Activated CD8-positive, alpha-beta memory T cell treated with anti-CD3 and anti-CD28 coated beads, Interleukin-2, amount 10 ng/mL, durations not matched to agents 7 days and 5 days (primary cell): ENCODE measurements around the gene CX3CL1. TPM values are rescaled to one million over a fixed set of nuclear protein-coding genes. Genes with fewer than 3 reads are reported as not detected.
"Not testable (repeated sequence)": the region's sequence is repeated elsewhere in the genome, so short reads cannot be mapped to it uniquely, and the experiment has no call there.

Experiments used
- ATAC-seq: fragments of 150-1000 bp; cut with Tn5 transposase; one replicate; pipeline ENCODE4 v1.10.0; 2021; ENCODE audit warnings: moderate library complexity
- CTCF ChIA-PET: fragments of 350-600 bp; sonication (Branson Sonifier 250); formaldehyde crosslinking; loops from one replicate; lab custom pipeline; 2021; ENCODE audit warnings: antibody characterized with exemption; lab: Charles Lee
- DNase-seq: peaks from one replicate; pipeline ENCODE4 v3.0.0-alpha.2; 2020
- H3K27ac Mint-ChIP-seq: one replicate; pipeline ENCODE4 v1.8.0; 2021; ENCODE audit warnings: mild to moderate bottlenecking, mixed read lengths
- H3K27me3 Mint-ChIP-seq: one replicate; pipeline ENCODE4 v1.8.0; 2021; ENCODE audit warnings: mixed read lengths
- H3K36me3 Mint-ChIP-seq: one replicate; pipeline ENCODE4 v1.8.0; 2021; ENCODE audit warnings: mild to moderate bottlenecking, mixed read lengths
- H3K4me1 Mint-ChIP-seq: one replicate; pipeline ENCODE4 v1.8.0; 2021; ENCODE audit warnings: mixed read lengths
- H3K4me3 Mint-ChIP-seq: one replicate; pipeline ENCODE4 v1.8.0; 2021; ENCODE audit warnings: mild to moderate bottlenecking, moderate library complexity, mixed read lengths
- H3K9me3 Mint-ChIP-seq: one replicate; pipeline ENCODE4 v1.8.0; 2022; ENCODE audit warnings: low read depth, mixed read lengths
- total RNA-seq, 2 experiments: library from RNA; stranded (reverse); gene quantifications; one replicate each; pipeline ENCODE4 v1.2.3, GENCODE V29; 2021

The CX3CL1 gene
- not detected for total RNA-seq

DNA sequence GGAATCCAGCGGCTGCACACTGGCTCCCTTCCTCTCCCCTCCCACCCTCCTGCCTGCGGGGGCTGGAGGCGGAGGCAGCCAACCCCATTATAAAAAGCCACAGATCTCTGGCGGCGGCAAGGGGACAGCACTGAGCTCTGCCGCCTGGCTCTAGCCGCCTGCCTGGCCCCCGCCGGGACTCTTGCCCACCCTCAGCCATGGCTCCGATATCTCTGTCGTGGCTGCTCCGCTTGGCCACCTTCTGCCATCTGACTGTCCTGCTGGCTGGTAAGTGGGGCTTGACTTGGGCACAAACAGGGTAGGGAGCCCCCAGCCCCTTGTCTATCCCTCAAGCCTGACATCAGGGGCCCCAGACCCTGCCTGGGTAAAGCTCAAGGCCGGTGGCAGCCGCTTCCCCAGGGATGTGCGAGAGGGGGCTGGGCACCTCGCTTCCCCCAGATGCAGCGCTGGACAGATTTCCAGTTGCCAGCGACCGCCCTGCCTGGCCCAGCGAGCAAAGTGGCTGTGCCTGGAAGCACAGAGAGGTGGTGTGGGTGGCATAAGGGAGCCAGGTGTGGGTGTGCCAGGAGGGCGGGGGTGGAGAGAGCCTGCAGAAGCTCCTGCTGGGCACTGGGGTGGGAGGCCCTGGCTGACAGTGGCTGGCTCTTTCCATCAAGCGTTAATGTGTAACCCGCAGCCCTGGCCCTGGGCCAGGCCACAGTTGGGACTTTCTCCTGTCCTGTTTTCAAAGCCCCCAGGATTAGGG, at the start of gene CX3CL1:
CX3CL1 (plus strand) TSS at position 119 of the 745 bp plus-strand sequence; CDS start at position 198, 79 bp downstream.
- no peak within 1 kb of the TSS for H3K27ac Mint-ChIP-seq

DNA sequence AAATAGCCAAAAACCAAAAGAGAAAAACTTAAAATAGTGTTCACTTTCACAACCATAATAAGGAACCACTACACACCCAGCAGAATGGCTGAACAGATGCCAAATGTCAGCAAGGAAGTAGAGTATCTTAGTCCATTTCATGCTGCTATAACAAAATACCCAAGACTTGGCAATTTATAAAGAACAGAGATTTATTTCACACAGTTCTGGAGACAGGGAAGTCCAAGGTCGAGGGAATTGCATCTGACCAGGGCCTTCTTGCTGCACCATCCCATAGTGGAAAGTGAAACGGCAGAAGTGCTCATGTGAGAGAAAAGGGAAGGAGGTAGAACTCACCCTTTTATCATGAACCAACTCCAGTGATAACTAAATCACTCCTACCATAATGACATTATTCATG, 47.5 kb upstream of the CX3CL1 start:
- ATAC-seq (no peak), DNase-seq (no peak)
- H3K36me3 Mint-ChIP-seq = no peaks in the 10 kb centered on the region
- H3K27me3 Mint-ChIP-seq = no peaks in the 10 kb centered on the region
- no peaks in the 10 kb centered on the region for H3K9me3 Mint-ChIP-seq
- peaks cover under 1% of the 10 kb centered on the region for H3K4me1 Mint-ChIP-seq
- CTCF ChIA-PET = no interaction called here
- H3K4me3 Mint-ChIP-seq = no peak overlapping the region
- no peak overlapping the region for H3K27ac Mint-ChIP-seq

More for the DNA sequence above, at the start of gene CX3CL1:
- no peaks in the 10 kb centered on the region for H3K9me3 Mint-ChIP-seq
- H3K27me3 Mint-ChIP-seq = peaks cover 9% of the 10 kb centered on the region
- DNase-seq = no peak
- H3K36me3 Mint-ChIP-seq = no peaks in the 10 kb centered on the region
- ATAC-seq = no peak
- H3K4me3 Mint-ChIP-seq = no peak within 1 kb of the TSS
- peaks cover 6% of the 10 kb centered on the region for H3K4me1 Mint-ChIP-seq
- CTCF ChIA-PET = no interaction called here

DNA sequence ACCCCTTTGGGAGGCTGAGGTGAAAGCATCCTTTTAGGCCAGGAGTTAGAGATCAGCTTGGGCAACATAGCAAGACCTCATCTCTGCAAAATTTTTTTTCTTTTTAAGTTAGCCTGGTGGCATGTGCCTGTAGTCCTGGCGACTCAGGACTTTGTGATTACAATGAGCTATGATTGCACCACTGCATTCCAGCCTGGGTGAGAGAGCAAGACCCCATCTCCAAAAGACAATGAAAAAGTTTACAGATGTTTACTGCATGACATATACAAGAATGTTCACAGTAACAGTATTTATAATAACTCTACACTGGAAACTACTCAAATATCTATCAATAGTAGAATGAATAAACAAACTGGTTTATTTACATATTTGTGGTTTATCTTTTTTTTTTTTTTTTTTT, 46.8 kb upstream of the CX3CL1 start:
- ATAC-seq (no peak), DNase-seq (no peak)
- Mint-ChIP-seq H3K27me3 (no peaks in the 10 kb centered on the region), H3K4me1 (peaks cover 5% of the 10 kb centered on the region), H3K27ac (no peak overlapping the region), H3K36me3 (no peaks in the 10 kb centered on the region), H3K9me3 (no peaks in the 10 kb centered on the region), H3K4me3 (no peak overlapping the region)
- CTCF ChIA-PET = no interaction called here

DNA sequence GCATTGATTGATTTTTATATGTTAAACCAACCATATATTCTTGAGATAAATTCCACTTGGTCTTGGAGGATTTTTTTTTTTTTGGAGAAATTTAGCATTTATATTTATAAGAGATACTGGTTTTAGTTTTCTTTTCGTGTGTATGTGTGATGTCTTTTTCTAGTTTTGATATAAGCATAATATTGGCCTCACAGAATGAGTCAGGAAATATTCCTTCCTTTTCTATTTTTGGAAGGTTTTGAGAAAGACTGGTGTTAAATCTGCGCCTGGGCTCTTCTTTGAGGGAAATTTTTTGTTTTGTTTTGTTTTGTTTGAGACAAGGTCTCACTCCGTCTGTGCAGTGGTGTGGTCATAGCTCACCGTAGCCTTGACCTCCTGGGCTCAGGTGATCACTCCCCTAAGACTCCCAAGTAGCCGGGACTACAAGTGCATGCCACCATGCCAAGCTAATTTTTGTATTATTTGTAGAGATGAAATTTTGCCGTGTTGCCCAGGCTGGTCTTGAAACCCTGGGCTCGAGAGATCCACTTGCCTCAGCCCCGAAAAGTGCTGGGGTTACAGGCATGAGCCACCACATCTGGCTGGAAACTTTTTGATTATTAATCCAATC, 42.5 kb upstream of the CX3CL1 start:
- Mint-ChIP-seq H3K36me3 (no peaks in the 10 kb centered on the region), H3K27me3 (peaks cover 28% of the 10 kb centered on the region), H3K4me3 (no peak overlapping the region), H3K9me3 (no peaks in the 10 kb centered on the region), H3K4me1 (peaks cover 5% of the 10 kb centered on the region), H3K27ac (no peak overlapping the region)
- ATAC-seq (no peak), DNase-seq (no peak)
- CTCF ChIA-PET = no interaction called here

DNA sequence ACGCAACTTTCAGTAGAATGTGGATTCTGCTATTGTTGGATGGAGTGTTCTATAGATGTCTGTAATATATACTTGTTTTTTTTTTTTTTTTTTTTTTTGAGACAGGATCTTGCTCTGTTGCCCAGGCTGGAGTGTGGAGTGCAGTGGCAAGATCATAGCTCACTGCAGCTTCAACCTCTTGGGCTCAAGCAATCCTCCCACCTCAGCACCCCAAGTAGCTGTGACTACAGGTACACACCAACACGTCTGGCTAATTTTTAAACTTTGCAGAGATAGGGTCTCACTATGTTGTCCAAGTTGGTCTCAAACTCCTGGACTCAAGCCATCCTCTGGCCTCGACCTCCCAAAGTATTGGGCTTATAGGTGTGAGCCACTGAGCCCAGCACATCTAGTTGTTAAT, 40.9 kb upstream of the CX3CL1 start:
- no peaks in the 10 kb centered on the region for H3K36me3 Mint-ChIP-seq
- no peaks in the 10 kb centered on the region for H3K9me3 Mint-ChIP-seq

DNA sequence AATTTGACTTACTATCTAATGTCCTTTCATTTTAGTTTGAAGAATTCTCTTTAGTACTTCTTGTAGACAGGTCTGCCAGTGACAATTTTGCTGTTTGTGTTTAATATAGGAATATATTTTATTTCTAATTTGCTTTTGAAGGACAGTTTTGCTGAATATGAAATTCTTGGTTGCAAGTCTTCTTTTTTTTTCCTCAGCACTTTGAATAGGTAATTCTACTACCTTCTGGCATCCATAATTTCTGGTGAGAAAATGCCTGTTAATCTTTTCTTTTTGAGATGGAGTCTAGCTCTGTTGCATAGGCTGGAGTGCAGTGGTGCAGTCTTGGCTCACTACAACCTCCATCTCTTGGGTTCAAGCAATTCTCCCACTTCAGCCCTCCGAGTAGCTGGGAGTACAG, 38.9 kb upstream of the CX3CL1 start:
- Mint-ChIP-seq H3K4me3 (no peak overlapping the region), H3K9me3 (no peaks in the 10 kb centered on the region), H3K4me1 (peaks cover 5% of the 10 kb centered on the region), H3K27me3 (peaks cover 43% of the 10 kb centered on the region), H3K27ac (no peak overlapping the region), H3K36me3 (no peaks in the 10 kb centered on the region)
- CTCF ChIA-PET = no interaction called here
- no peak for ATAC-seq
- DNase-seq = no peak

More for the DNA sequence above, 40.9 kb upstream of the CX3CL1 start:
- DNase-seq (no peak), ATAC-seq (no peak)
- Mint-ChIP-seq H3K4me3 (no peak overlapping the region), H3K4me1 (peaks cover 5% of the 10 kb centered on the region), H3K27ac (no peak overlapping the region), H3K27me3 (peaks cover 37% of the 10 kb centered on the region)
- CTCF ChIA-PET = interaction anchor here (2.0 kb wide), 1 partner anchor 86 kb away, joined by 5 read pairs; no protein-coding TSS in a partner anchor

DNA sequence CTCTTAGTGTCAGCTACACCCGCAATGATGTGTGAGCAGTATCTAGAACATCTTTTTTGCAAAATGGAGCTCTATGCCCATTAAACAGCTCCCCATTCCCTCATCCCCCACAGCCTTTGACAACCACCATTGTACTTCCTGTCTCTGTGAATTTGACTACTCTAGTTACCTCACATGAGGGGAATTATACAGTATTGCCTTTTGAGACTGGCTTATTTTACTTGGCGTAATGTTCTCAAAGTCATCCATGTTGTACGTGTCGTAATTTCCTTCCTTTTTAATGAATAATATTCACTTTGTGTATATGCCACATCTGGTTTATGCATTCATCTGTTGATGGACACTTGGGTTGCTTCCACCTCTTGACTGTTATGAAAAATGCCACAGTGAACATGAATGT, 36.9 kb upstream of the CX3CL1 start:
- CTCF ChIA-PET = interaction anchor here (1.0 to 1.1 kb wide), 2 partner anchors 13 to 82 kb away, joined by 3 read pairs; no protein-coding TSS in a partner anchor

DNA sequence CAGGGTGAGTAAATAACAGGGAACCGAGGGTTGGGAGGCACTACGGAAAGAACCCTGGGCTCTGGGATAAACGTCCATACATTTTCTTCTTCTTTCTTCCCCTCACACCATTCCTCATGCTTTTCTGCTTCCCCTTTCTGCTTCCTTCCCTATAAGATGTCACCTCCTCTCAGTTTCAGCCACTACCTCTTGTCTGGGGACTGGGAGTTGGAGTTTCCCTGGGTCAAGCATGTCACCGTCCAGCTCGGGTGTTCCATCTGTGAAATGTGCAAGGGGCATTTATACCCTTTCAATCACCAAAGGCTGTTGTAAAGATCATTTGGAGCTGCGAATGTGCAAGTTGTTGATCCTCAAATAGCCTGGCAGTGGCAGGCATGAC, 31.2 kb upstream of the CX3CL1 start:
- no peak overlapping the region for H3K27ac Mint-ChIP-seq

More for the DNA sequence above, 36.9 kb upstream of the CX3CL1 start:
- Mint-ChIP-seq H3K4me3 (no peak overlapping the region), H3K36me3 (no peaks in the 10 kb centered on the region), H3K4me1 (peaks cover 6% of the 10 kb centered on the region), H3K27ac (no peak overlapping the region), H3K27me3 (peaks cover 54% of the 10 kb centered on the region), H3K9me3 (no peaks in the 10 kb centered on the region)
- DNase-seq = no peak
- ATAC-seq = no peak

DNA sequence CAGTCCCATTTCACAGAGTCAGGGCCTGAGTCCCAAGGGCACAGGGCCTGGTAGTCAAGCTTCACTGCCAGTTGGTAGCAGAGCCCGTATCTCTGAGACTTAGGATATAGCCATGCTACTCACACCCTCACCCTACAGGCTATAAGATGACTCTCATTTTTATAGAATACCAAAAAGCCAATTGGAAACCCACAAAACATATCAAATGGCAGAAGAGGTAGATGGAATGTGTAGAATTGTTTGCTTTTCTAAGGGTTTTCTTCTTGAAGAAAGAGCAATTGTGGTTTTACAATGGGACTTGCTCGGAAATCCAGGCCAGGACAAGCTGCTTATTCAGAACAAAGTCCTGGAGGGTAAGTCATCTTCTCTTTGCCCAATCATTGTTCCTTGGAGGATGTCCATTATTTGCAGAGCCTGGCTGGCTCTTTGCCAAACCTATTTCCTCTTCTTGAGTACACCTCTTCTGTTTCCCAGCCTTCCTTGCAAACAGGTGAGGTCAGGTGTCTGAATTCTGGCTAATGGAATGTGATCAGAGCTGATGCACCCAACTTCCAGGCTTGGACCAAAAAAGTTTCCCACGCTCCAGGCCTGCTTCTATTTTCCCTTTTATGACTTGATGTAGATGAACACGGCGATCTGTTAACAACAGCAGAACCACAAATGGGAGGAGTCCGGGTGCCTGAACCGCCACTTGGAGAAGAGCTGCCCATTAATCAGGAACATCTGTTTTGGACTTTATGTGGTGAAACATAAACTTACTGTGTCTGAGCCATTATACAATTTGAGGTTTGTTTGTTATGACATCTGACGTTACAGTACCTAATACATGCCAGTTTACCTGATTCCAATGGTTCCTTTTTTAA, 30.6 kb upstream of the CX3CL1 start:
- ATAC-seq = no peak
- Mint-ChIP-seq H3K27ac (no peak overlapping the region), H3K4me3 (no peak overlapping the region), H3K4me1 (peaks cover 9% of the 10 kb centered on the region), H3K27me3 (peaks cover 47% of the 10 kb centered on the region), H3K36me3 (no peaks in the 10 kb centered on the region), H3K9me3 (no peaks in the 10 kb centered on the region)
- CTCF ChIA-PET = no interaction called here
- DNase-seq = no peak

More for the DNA sequence above, 31.2 kb upstream of the CX3CL1 start:
- CTCF ChIA-PET = no interaction called here
- ATAC-seq = no peak
- H3K27me3 Mint-ChIP-seq = peaks cover 45% of the 10 kb centered on the region
- peaks cover 9% of the 10 kb centered on the region for H3K4me1 Mint-ChIP-seq
- no peaks in the 10 kb centered on the region for H3K36me3 Mint-ChIP-seq
- H3K4me3 Mint-ChIP-seq = no peak overlapping the region
- H3K9me3 Mint-ChIP-seq = no peaks in the 10 kb centered on the region
- no peak for DNase-seq

DNA sequence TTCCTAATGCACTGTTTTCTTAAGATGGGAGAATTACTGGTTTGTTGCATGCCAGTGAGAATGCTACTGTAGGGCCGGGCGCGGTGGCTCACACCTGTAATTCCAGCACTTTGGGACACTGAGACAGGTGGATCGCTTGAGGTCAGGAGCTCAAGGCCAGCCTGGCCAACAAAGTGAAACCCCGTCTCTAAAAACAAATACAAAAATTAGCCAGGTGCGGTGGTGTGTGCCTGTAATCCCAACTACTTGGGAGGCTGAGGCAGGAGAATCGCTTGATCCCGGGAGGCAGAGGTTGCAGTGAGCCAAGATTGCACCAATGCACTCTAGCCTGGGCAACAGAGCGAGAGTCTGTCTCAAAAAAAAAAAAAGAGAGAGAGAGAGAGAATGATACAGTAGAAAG, 29.7 kb upstream of the CX3CL1 start:
- ATAC-seq, CTCF ChIA-PET, H3K4me3 Mint-ChIP-seq, H3K4me1 Mint-ChIP-seq, H3K9me3 Mint-ChIP-seq, DNase-seq, H3K27ac Mint-ChIP-seq, H3K36me3 Mint-ChIP-seq: not testable (repeated sequence)
- H3K27me3 Mint-ChIP-seq = peaks cover 56% of the 10 kb centered on the region

DNA sequence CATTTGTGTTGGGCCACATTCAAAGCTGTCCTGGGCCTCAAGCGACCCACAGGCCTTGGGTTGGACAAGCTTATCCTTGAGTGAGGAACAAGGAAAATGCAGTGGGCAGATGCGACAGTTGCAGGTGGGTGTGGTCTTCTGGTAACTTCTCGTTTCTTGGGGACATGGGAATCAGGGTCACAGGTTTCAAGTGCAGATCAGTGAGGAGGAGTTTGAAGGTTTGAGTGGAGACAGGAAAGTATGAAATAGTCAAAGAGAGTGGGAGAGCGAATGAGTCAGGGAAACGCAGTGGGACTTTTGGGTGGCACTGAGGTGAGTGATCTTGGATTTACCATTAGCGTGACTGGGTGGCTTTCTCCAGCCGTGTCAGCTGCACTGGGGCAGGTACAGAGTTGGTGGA, 29.1 kb upstream of the CX3CL1 start:
- ATAC-seq (no peak), DNase-seq (no peak)
- no peak overlapping the region for H3K4me3 Mint-ChIP-seq
- peaks cover 58% of the 10 kb centered on the region for H3K27me3 Mint-ChIP-seq
- no peaks in the 10 kb centered on the region for H3K36me3 Mint-ChIP-seq
- CTCF ChIA-PET = no interaction called here
- no peaks in the 10 kb centered on the region for H3K9me3 Mint-ChIP-seq
- peaks cover 9% of the 10 kb centered on the region for H3K4me1 Mint-ChIP-seq
- H3K27ac Mint-ChIP-seq = no peak overlapping the region

DNA sequence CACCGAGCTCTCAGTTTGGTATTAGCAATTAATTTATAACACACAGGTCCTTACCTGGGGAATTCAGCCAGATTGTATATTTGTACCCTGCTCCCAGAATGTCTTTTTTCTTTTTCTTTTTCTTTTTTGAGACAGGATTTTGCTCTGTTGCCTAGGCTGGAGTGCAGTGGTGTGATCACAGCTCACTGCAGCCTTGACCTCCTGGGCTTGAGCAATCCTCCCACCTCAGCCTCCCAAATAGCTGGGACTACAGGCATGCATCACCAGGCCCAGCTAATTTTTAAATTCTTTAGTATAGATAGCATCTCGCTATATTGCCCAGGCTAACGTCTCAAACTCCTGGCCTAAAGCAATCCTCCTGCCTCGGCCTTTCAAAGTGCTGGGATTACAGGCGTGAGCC, 28.2 kb upstream of the CX3CL1 start:
- not testable (repeated sequence) for H3K9me3 Mint-ChIP-seq, H3K36me3 Mint-ChIP-seq, ATAC-seq, DNase-seq, H3K4me3 Mint-ChIP-seq, H3K27ac Mint-ChIP-seq
- peaks cover 13% of the 10 kb centered on the region for H3K4me1 Mint-ChIP-seq
- CTCF ChIA-PET = interaction anchor here (0.6 kb wide), 1 partner anchor 549 kb away, joined by 4 read pairs; no protein-coding TSS in a partner anchor
- peaks cover 59% of the 10 kb centered on the region for H3K27me3 Mint-ChIP-seq

DNA sequence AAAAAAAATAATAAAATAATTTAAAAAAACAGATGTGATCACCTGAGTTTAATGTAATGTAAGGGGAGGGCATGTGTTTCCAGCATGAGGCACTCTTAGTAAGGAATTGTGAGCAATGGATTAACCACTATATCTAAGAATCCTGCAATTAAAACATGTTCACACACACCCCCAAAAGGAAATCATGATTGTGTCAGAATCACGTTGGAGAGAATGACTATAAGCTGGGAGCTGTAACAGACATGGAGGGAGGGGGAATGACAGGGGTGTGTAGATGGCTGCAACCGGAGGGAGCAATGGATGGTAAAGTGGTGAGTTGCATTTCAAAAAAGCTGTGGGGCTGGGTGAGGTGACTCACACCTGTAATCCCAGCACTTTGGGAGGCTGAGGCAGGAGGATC, 27.3 kb upstream of the CX3CL1 start:
- no peak for ATAC-seq
- Mint-ChIP-seq H3K36me3 (no peaks in the 10 kb centered on the region), H3K4me3 (no peak overlapping the region), H3K27ac (no peak overlapping the region), H3K27me3 (peaks cover 60% of the 10 kb centered on the region), H3K4me1 (peaks cover 8% of the 10 kb centered on the region), H3K9me3 (no peaks in the 10 kb centered on the region)
- DNase-seq = no peak
- CTCF ChIA-PET = no interaction called here
